Smooth muscle cell (in vitro differentiated cells): ENCODE results near the gene SLC38A7. TPM values are rescaled to one million over a fixed set of nuclear protein-coding genes. Genes with fewer than 3 reads are reported as not detected.

Experiments used
- DNase-seq: peaks from one replicate; lab custom pipeline; 2025; ENCODE audit not compliant: unreplicated experiment; lab: John Stamatoyannopoulos, UW
- H2AFZ ChIP-seq: fragments of 200-600 bp; sonication (generic); 2 replicates; pipeline ENCODE4 v1.6.0; 2016; ENCODE audit warnings: antibody characterized with exemption, low read depth, mild to moderate bottlenecking
- H3F3A ChIP-seq: fragments of 200-600 bp; sonication (generic); 2 replicates; pipeline ENCODE4 v1.6.0; 2017; ENCODE audit warnings: antibody characterized with exemption, low read depth
- H3K27ac ChIP-seq: fragments of 200-600 bp; sonication (generic); 2 replicates; pipeline ENCODE4 v1.5.1; 2016; ENCODE audit warnings: low read depth, mild to moderate bottlenecking
- H3K27me3 ChIP-seq: fragments of 200-600 bp; sonication (generic); 2 replicates; pipeline ENCODE4 v1.6.1; 2016; ENCODE audit warnings: low read depth, mild to moderate bottlenecking
- H3K36me3 ChIP-seq: fragments of 200-600 bp; sonication (generic); 2 replicates; pipeline ENCODE4 v1.5.1; 2016; ENCODE audit warnings: low read depth
- H3K4me1 ChIP-seq: fragments of 200-600 bp; sonication (generic); 2 replicates; pipeline ENCODE4 v1.5.1; 2016; ENCODE audit warnings: low read depth
- H3K4me2 ChIP-seq: fragments of 200-600 bp; sonication (generic); 2 replicates; pipeline ENCODE4 v1.6.0; 2016; ENCODE audit warnings: mild to moderate bottlenecking
- H3K4me3 ChIP-seq: fragments of 200-600 bp; sonication (generic); 2 replicates; pipeline ENCODE4 v1.5.1; 2016; ENCODE audit warnings: mild to moderate bottlenecking
- H3K79me2 ChIP-seq: fragments of 200-600 bp; sonication (generic); 2 replicates; pipeline ENCODE4 v1.6.0; 2016; ENCODE audit warnings: low read depth, mild to moderate bottlenecking
- H3K9ac ChIP-seq: fragments of 200-600 bp; sonication (generic); 2 replicates; pipeline ENCODE4 v1.6.0; 2016; ENCODE audit warnings: low read depth
- H3K9me3 ChIP-seq: fragments of 200-600 bp; sonication (generic); replicated peaks from 2 replicates; pipeline ENCODE4 v1.5.1; 2016; ENCODE audit warnings: low read depth
- H4K20me1 ChIP-seq: fragments of 200-600 bp; sonication (generic); 2 replicates; pipeline ENCODE4 v1.6.0; 2016; ENCODE audit warnings: low read depth
- CTCF ChIP-seq: fragments of 200-600 bp; sonication (generic); IDR thresholded peaks from 2 replicates; pipeline ENCODE4 v1.5.1; 2017; ENCODE audit warnings: borderline replicate concordance, mild to moderate bottlenecking, antibody characterized with exemption; ENCODE audit not compliant: insufficient read depth, poor library complexity, severe bottlenecking
- WGBS: methylation state at CpG from one replicate; pipeline ENCODE4 v1.1.7; 2016; ENCODE audit warnings: low lambda C conversion rate; 5-methylcytosine and 5-hydroxymethylcytosine counted together
- polyA plus RNA-seq: library from polyadenylated mRNA; unstranded; fragments of >200 nt; fragmentation: Nextera tagmentation; extraction: Ambion mirVana; gene quantifications from 2 replicates; pipeline ENCODE4 v1.2.1, GENCODE V29; 2016
- total RNA-seq: library from RNA; depleted of rRNA; stranded (reverse); fragments of >200 nt; gene quantifications from 2 replicates; pipeline ENCODE4 v1.2.3, GENCODE V29; 2014

SLC38A7 gene
- total and polyA plus RNA-seq, 2 experiments from 2014 or later, result 9.8 to 15.9 TPM

- peaks cover 4% of the 10 kb centered on the region for H4K20me1 ChIP-seq
- no peak overlapping the region for H3K4me3 ChIP-seq
- no peak overlapping the region for H3K4me2 ChIP-seq
- no peaks in the 10 kb centered on the region for H3F3A ChIP-seq
- peaks cover 9% of the 10 kb centered on the region for H3K4me1 ChIP-seq
- TF ChIP-seq CTCF, result no peak
- H3K27ac ChIP-seq, result no peak overlapping the region
- H2AFZ ChIP-seq, result no peak overlapping the region
- DNase-seq, result no peak
- H3K9me3 ChIP-seq, result no peaks in the 10 kb centered on the region
- H3K27me3 ChIP-seq, result no peaks in the 10 kb centered on the region
- peaks cover 11% of the 10 kb centered on the region for H3K79me2 ChIP-seq
- H3K9ac ChIP-seq, result no peak overlapping the region
- no peaks in the 10 kb centered on the region for H3K36me3 ChIP-seq
- WGBS, result 95% methylated on average over 16 of the region's 16 CpGs
Measured at GRCh38 chr16:58679763-58680162, 4.8 kb downstream of the SLC38A7 start.

GRCh38 chr16:58678716-58679115, 5.9 kb downstream of the SLC38A7 start:
- peaks cover 10% of the 10 kb centered on the region for H3K79me2 ChIP-seq
- H2AFZ ChIP-seq, result no peak overlapping the region
- H3K9me3 ChIP-seq, result no peaks in the 10 kb centered on the region
- TF ChIP-seq CTCF, result no peak
- H3K4me1 ChIP-seq, result peaks cover 3% of the 10 kb centered on the region
- no peak for DNase-seq
- no peak overlapping the region for H3K4me2 ChIP-seq
- no peaks in the 10 kb centered on the region for H3K36me3 ChIP-seq
- WGBS, result 97% methylated on average over 3 of the region's 3 CpGs
- no peaks in the 10 kb centered on the region for H3K27me3 ChIP-seq
- no peak overlapping the region for H3K9ac ChIP-seq
- H3K4me3 ChIP-seq, result no peak overlapping the region
- H3F3A ChIP-seq, result no peaks in the 10 kb centered on the region
- H3K27ac ChIP-seq, result no peak overlapping the region
- H4K20me1 ChIP-seq, result peaks cover 4% of the 10 kb centered on the region

- H3K4me2 ChIP-seq, result no peak overlapping the region
- no peak overlapping the region for H2AFZ ChIP-seq
- no peaks in the 10 kb centered on the region for H3K27me3 ChIP-seq
- H3K9me3 ChIP-seq, result no peaks in the 10 kb centered on the region
- no peak overlapping the region for H3K9ac ChIP-seq
- H4K20me1 ChIP-seq, result peaks cover 4% of the 10 kb centered on the region
- WGBS, result 100% methylated on average over 4 of the region's 4 CpGs
- H3K79me2 ChIP-seq, result peaks cover 5% of the 10 kb centered on the region
- no peak for TF ChIP-seq CTCF
- no peaks in the 10 kb centered on the region for H3K4me1 ChIP-seq
- H3F3A ChIP-seq, result no peaks in the 10 kb centered on the region
- H3K36me3 ChIP-seq, result no peaks in the 10 kb centered on the region
- H3K27ac ChIP-seq, result no peak overlapping the region
- no peak overlapping the region for H3K4me3 ChIP-seq
- DNase-seq, result no peak
Measured at GRCh38 chr16:58678269-58678668, 6.3 kb downstream of the SLC38A7 start.

- H3K27ac ChIP-seq, result no peak overlapping the region
- H2AFZ ChIP-seq, result no peak overlapping the region
- H4K20me1 ChIP-seq, result no peaks in the 10 kb centered on the region
- H3K4me3 ChIP-seq, result no peak overlapping the region
- no peaks in the 10 kb centered on the region for H3F3A ChIP-seq
- no peaks in the 10 kb centered on the region for H3K36me3 ChIP-seq
- no peaks in the 10 kb centered on the region for H3K79me2 ChIP-seq
- no peak overlapping the region for H3K9ac ChIP-seq
- H3K4me1 ChIP-seq, result no peaks in the 10 kb centered on the region
- H3K4me2 ChIP-seq, result no peak overlapping the region
- WGBS, result 95% methylated on average over 11 of the region's 18 CpGs
- DNase-seq, result no peak
- H3K27me3 ChIP-seq, result no peaks in the 10 kb centered on the region
- H3K9me3 ChIP-seq, result no peaks in the 10 kb centered on the region
- no peak for TF ChIP-seq CTCF
Measured at GRCh38 chr16:58670946-58671583, 13.5 kb downstream of the SLC38A7 start.
